ENCODE data around the gene NDUFA13.

Gene NDUFA13

GRCh38 chr19:19514881-19515641 lies 964 bp upstream of the NDUFA13 start, which contains the start of gene TSSK6:
Gene TSSK6, minus strand, starts transcription at chr19:19515548. Its CDS starts 121 bp downstream, at chr19:19515427.
- CTCF ChIA-PET = interaction anchor here (0.7 to 0.9 kb wide), 2 partner anchors 17 to 149 kb away, joined by 3 read pairs; no protein-coding TSS in a partner anchor
- peaks cover 8 to 19% of the 10 kb centered on the region in 2 experiments; a peak in 2 of 3 replicates for H3K36me3 ChIP-seq (ENCODE audit: control insufficient read depth in 2 of 2, insufficient read depth in 1 of 2, low read length in 2 of 2)
- H3K9me3 ChIP-seq (ENCODE audit: control insufficient read depth, insufficient read depth, low read depth, low read length) = no peaks in the 10 kb centered on the region
- peak within 1 kb of the TSS; percentile 83 for H3K4me3 ChIP-seq (ENCODE audit: low read depth, low read length)
- no peaks in the 10 kb centered on the region for H3K4me1 ChIP-seq (ENCODE audit: control insufficient read depth, insufficient read depth, low read length)
- peak within 1 kb of the TSS; percentile 33; the same call in 1 of the 2 replicates for H3K27ac ChIP-seq (ENCODE audit: extremely low read depth, low read depth, low read length)
- POLR2A ChIA-PET = interaction anchor here (0.7 to 2.4 kb wide), 3 partner anchors 10 to 110 kb away, joined by 3 to 6 read pairs (median 3); partner anchors contain the start of genes GATAD2A and YJEFN3
- no peak for TF ChIP-seq ZFP37 (tag by site-specific recombination; IDR thresholded peaks at IDR 0.05)
- no peak for TF ChIP-seq ZNF169 (tag by site-specific recombination; IDR thresholded peaks at IDR 0.05)
- TF ChIP-seq HOXD13 (CRISPR knock-in tag; IDR thresholded peaks at IDR 0.05; ENCODE audit: borderline replicate concordance) = no peak
- TF ChIP-seq KLF10 (tag by site-specific recombination; IDR thresholded peaks at IDR 0.05) = no peak
- TF ChIP-seq ZNF10 (tag by site-specific recombination; IDR thresholded peaks at IDR 0.05) = no peak
- no peak for TF ChIP-seq ZNF677 (tag by site-specific recombination; IDR thresholded peaks at IDR 0.05)
- TF ChIP-seq ZNF2 (tag by site-specific recombination; IDR thresholded peaks at IDR 0.05) = no peak
- TF ChIP-seq BCL11B (tag by site-specific recombination; IDR thresholded peaks at IDR 0.05; ENCODE audit: low read depth) = no peak
- no peak for TF ChIP-seq ZNF623 (tag by site-specific recombination; IDR thresholded peaks at IDR 0.05)

- H3K9me3 ChIP-seq (ENCODE audit: control insufficient read depth, insufficient read depth, low read depth, low read length) = no peaks in the 10 kb centered on the region
- peaks cover 22 to 30% of the 10 kb centered on the region in 2 experiments for H3K36me3 ChIP-seq (ENCODE audit: control insufficient read depth in 2 of 2, insufficient read depth in 1 of 2, low read length in 2 of 2)
- ChIA-PET POLR2A (interaction anchor here (2.4 kb wide), 1 partner anchor 12 kb away, joined by 6 read pairs; the partner anchor contains the start of gene YJEFN3), CTCF (interaction anchor here (0.6 to 1.0 kb wide), 3 partner anchors 36 to 152 kb away, joined by 3 read pairs; no protein-coding TSS in a partner anchor)
- TF ChIP-seq ZFHX2 (tag by site-specific recombination; conservative IDR thresholded peaks at IDR 0.05) (no peak), ZNF146 (tag by site-specific recombination; IDR thresholded peaks at IDR 0.05) (no peak), ZNF768 (tag by site-specific recombination; IDR thresholded peaks at IDR 0.05) (no peak), ZNF837 (tag by site-specific recombination; IDR thresholded peaks at IDR 0.05) (no peak), RBAK (tag by site-specific recombination; IDR thresholded peaks at IDR 0.05) (no peak)
- H3K4me1 ChIP-seq (ENCODE audit: control insufficient read depth, insufficient read depth, low read length) = no peaks in the 10 kb centered on the region
- H3K4me3 ChIP-seq (ENCODE audit: low read depth, low read length) = no peak overlapping the region
- H3K27ac ChIP-seq (ENCODE audit: extremely low read depth, low read depth, low read length) = no peak overlapping the region
Observed at GRCh38 chr19:19517235-19517619, 1.2 kb downstream of the NDUFA13 start.

- ChIA-PET CTCF (no interaction called here), POLR2A (no interaction called here)
- H3K4me3 ChIP-seq (ENCODE audit: low read depth, low read length) = no peak overlapping the region
- no peaks in the 10 kb centered on the region for H3K4me1 ChIP-seq (ENCODE audit: control insufficient read depth, insufficient read depth, low read length)
- H3K9me3 ChIP-seq (ENCODE audit: control insufficient read depth, insufficient read depth, low read depth, low read length) = no peaks in the 10 kb centered on the region
- TF ChIP-seq OSR2 (tag by site-specific recombination; IDR thresholded peaks at IDR 0.05) = no peak
- TF ChIP-seq PRDM1 (tag by site-specific recombination; IDR thresholded peaks at IDR 0.05) = 0 out of 2 replicates have a peak, but pooled peaks have one; percentile 7
- H3K27ac ChIP-seq (ENCODE audit: extremely low read depth, low read depth, low read length) = no peak overlapping the region
- peaks cover 29 to 51% of the 10 kb centered on the region in 2 experiments for H3K36me3 ChIP-seq (ENCODE audit: control insufficient read depth in 2 of 2, insufficient read depth in 1 of 2, low read length in 2 of 2)
Observed at GRCh38 chr19:19520989-19521388, 5.0 kb downstream of the NDUFA13 start.

- CTCF ChIA-PET = interaction anchor here (1.0 to 1.7 kb wide), 2 partner anchors 9 to 31 kb away, joined by 3 to 5 read pairs; no protein-coding TSS in a partner anchor
- no peaks in the 10 kb centered on the region for H3K9me3 ChIP-seq (ENCODE audit: control insufficient read depth, insufficient read depth, low read depth, low read length)
- TF ChIP-seq ZNF121 (tag by site-specific recombination; IDR thresholded peaks at IDR 0.05) (peak; percentile 66), HIC1 (tag by site-specific recombination; IDR thresholded peaks at IDR 0.05) (no peak)
- no peak overlapping the region for H3K4me3 ChIP-seq (ENCODE audit: low read depth, low read length)
- no peak overlapping the region for H3K27ac ChIP-seq (ENCODE audit: extremely low read depth, low read depth, low read length)
- POLR2A ChIA-PET = no interaction called here
- H3K4me1 ChIP-seq (ENCODE audit: control insufficient read depth, insufficient read depth, low read length) = no peaks in the 10 kb centered on the region
- H3K36me3 ChIP-seq (ENCODE audit: control insufficient read depth in 2 of 2, insufficient read depth in 1 of 2, low read length in 2 of 2) = peaks cover 28 to 63% of the 10 kb centered on the region in 2 experiments
Observed at GRCh38 chr19:19523177-19523576, 7.2 kb downstream of the NDUFA13 start.
